CD4-positive, alpha-beta T cell treated with Interferon gamma for 1 hour (primary cell): ENCODE data around the gene AGAP3.
"Not testable (repeated sequence)": the region's sequence is repeated elsewhere in the genome, so short reads cannot be mapped to it uniquely, and the experiment has no call there.

ENCODE experiments used
- DNase-seq: peaks from one replicate; pipeline ENCODE4 v3.0.0-alpha.2; 2020

Gene AGAP3

GRCh38 chr7:151085691-151086620 is at the start of gene AGAP3:
AGAP3 (plus strand) TSS chr7:151086475; CDS start chr7:151086742, 267 bp downstream.
- DNase-seq = peak; percentile 60

- peak; percentile 62 for DNase-seq
Observed at GRCh38 chr7:151038951-151039849, 47.1 kb upstream of the AGAP3 start.

- DNase-seq = no peak
Observed at GRCh38 chr7:151039850-151040548, 46.3 kb upstream of the AGAP3 start.

- no peak for DNase-seq
Observed at GRCh38 chr7:151040616-151041375, 45.5 kb upstream of the AGAP3 start.

GRCh38 chr7:151043449-151043848 is 42.8 kb upstream of the AGAP3 start:
- DNase-seq = not testable (repeated sequence)

- DNase-seq = no peak
Observed at GRCh38 chr7:151043959-151044358, 42.3 kb upstream of the AGAP3 start.

GRCh38 chr7:151045262-151045661 is 41.0 kb upstream of the AGAP3 start:
- no peak for DNase-seq

- DNase-seq = no peak
Observed at GRCh38 chr7:151045967-151046366, 40.3 kb upstream of the AGAP3 start.

- DNase-seq = no peak
Observed at GRCh38 chr7:151046603-151047573, 39.4 kb upstream of the AGAP3 start.

- no peak for DNase-seq
Observed at GRCh38 chr7:151047976-151048815, 38.1 kb upstream of the AGAP3 start, which contains the start of gene ASIC3. ASIC3 (plus strand) TSS chr7:151048531; CDS start chr7:151048886, 355 bp downstream.

- no peak for DNase-seq
Observed at GRCh38 chr7:151048911-151049463, 37.3 kb upstream of the AGAP3 start.

- DNase-seq = peak; percentile 40
Observed at GRCh38 chr7:151051108-151051507, 35.2 kb upstream of the AGAP3 start.

GRCh38 chr7:151053096-151053495 is 33.2 kb upstream of the AGAP3 start:
- DNase-seq = no peak

- DNase-seq = no peak
Observed at GRCh38 chr7:151053751-151054150, 32.5 kb upstream of the AGAP3 start.

- DNase-seq = no peak
Observed at GRCh38 chr7:151056283-151056665, 30.0 kb upstream of the AGAP3 start.

GRCh38 chr7:151056666-151057505 is 29.4 kb upstream of the AGAP3 start:
- DNase-seq = no peak

- DNase-seq = no peak
Observed at GRCh38 chr7:151057506-151057988, 28.7 kb upstream of the AGAP3 start, which contains the start of gene CDK5. CDK5 (minus strand) TSS chr7:151057897; CDS start chr7:151057848, 49 bp downstream.
